Endometrial microvascular endothelial cells (primary cell): ENCODE measurements around the gene CDH4. TPM values are rescaled to one million over a fixed set of nuclear protein-coding genes. Genes with fewer than 3 reads are reported as not detected.
"Not testable (repeated sequence)": the region's sequence is repeated elsewhere in the genome, so short reads cannot be mapped to it uniquely, and the experiment has no call there.

Experiments
- in situ Hi-C: cut with HindIII; loops from 2 replicates; pipeline ENCODE4 v1.10.0; 2017; ENCODE audit warnings: low sequenced_read_pairs, low pct_unique_long_range_greater_than_20kb; ENCODE audit errors: inconsistent ontology term
- total RNA-seq: library from RNA; depleted of rRNA; stranded (reverse); fragments of >200 nt; gene quantifications from one replicate; pipeline ENCODE4 v1.2.3, GENCODE V29; 2015; ENCODE audit errors: inconsistent ontology term

Gene CDH4
- total RNA-seq, 1 donor from 2014 or later: 31.2 TPM

GRCh38 chr20:61972636-61973508, 720.8 kb downstream of the CDH4 start:
- in situ Hi-C loops: no loop called here

DNA sequence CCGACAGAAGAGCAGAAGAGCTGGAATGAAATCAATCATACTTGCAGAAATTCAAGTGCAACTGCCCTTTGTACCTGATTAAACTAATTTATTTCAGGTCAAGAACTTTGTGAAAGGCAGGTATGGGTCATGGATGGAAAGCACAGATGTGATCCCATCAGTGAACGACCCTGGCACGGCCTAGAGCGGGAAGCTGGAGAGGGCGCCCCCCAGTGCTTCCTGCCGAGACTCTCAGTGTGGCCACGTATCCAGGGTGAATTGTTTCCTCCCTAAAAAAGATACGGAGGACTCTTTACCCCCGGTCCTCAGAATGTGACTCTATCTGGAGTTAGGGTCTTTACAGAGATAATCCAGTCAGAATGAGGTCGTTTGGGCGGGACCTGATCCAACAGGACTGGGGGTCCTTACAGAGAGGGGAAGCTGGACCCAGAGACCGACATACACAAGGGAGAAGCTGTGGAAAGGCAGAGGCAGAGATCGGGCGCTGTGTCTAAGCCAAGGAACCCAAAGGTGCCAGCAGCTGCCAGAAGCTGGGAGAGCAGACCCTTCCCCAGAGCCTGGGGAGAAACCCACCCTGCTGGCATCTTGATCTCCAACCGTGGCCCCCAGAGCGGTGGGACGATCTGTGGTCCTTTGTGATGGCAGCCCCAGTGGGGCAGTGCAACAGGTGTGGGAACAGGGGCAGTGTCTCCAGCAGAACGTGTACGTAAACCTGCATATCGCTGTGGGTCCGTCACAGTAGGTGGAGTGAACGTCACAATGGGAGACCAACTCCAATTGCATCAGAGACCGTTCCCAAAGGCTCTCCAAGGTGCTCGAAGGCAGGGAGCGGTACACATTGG, 721.7 kb downstream of the CDH4 start:
- in situ Hi-C loops: no loop called here

- in situ Hi-C loops: no loop called here
Measured at GRCh38 chr20:61974357-61974665, 722.2 kb downstream of the CDH4 start.

DNA sequence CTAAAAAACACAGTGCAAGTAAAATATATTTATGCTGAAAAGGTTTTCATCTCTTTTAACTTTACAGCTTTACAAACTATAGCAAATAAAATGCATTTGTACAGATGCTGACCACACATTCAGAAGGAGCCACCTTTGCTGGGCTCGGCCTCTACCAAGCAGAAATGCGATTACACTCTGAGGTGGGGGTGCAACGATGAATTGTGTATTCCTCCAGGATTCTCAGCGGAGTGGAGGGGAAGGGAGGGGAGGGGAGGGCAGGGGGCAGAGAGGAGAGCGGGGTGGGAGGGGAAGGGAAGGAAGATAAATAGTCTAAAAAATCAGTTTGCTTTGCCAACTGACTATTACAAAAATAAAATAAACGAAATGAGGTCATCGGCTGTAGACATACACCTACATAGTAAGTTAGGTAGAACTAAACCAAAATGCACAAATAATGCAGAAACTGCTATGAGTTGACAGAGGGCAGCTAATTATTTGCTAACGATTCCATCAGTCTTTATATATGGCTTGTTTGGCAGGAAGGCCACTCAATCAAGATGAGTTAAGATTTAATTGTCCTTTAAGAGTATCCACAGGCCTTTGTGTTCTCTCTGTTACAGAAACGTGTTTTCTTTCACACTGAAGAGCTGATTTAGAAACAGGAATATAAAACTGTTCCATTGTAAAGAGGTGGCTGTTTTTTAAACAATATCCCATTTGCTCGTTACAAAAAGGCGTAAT, 723.5 kb downstream of the CDH4 start:
- in situ Hi-C loops: no loop called here

GRCh38 chr20:61976263-61976643, 724.2 kb downstream of the CDH4 start:
- in situ Hi-C loops: no loop called here

GRCh38 chr20:61976644-61977418, 724.8 kb downstream of the CDH4 start:
- in situ Hi-C loops: no loop called here

GRCh38 chr20:61977419-61977786, 725.3 kb downstream of the CDH4 start:
- in situ Hi-C loops: no loop called here

DNA sequence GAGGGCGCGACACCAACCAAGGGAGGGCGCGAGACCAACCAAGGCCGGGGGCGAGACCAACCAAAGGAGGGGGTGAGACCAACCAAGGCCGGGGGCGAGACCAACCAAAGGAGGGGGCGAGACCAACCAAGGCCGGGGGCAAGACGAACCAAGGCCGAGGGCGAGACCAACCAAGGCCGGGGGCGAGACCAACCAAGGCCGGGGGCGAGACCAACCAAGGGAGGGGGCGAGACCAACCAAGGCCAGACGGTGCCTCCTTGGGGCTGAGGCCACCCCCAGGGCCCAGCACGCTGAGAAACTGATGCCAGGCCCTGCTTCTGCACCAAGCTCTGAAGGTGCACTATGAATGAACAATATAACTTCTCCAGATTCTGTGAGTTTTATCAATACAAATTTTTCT, 726.4 kb downstream of the CDH4 start:
- in situ Hi-C loops: no loop called here

- in situ Hi-C loops: no loop called here
Measured at GRCh38 chr20:61979090-61979489, 727.0 kb downstream of the CDH4 start.

- in situ Hi-C loops: no loop called here
Measured at GRCh38 chr20:61979701-61980635, 727.9 kb downstream of the CDH4 start.

DNA sequence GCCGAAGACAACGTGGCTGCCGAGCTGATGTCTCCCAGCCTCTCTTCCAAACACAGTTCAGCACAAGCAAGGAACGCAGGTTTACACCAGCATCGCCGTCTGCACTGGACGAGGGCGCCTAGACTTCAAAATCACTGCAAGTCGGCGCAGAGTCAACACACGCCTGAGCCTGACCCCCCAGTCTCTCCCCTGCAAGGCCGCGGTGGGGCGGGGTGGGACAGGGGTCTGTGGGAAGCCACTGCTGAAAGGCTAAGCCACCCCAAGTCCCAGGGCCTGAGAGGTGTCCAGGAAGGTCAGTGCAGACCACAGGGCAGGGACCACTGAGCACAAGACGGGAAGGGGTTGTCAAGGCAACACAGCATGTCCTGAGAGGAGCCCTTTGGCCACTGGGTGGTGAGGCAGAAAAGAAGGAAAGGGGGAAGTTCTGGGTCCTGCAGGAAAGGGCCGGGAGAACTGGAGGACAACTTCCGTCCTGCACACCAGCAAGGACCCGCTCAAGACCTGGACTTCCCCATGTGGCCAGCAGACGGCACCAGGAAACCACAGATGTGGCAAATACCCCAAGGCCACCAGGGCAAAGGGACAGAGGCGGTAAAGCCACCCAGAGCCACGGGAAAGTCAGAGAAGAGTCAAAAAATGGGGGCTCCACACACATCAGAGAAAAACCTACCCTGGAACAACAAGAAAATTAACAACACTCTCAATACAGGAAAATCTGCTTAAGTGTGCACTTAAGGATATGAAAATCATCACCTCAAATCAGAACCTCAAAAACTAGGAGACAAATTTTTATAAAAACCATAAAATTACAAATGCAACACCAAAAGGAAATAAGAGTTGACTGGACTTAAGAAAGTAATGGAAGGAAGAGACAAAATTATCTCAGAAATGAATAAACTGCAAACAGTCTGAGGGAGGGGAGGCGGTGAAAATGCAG, 728.9 kb downstream of the CDH4 start:
- in situ Hi-C loops: no loop called here

- in situ Hi-C loops: not testable (repeated sequence)
Measured at GRCh38 chr20:61981691-61982090, 729.6 kb downstream of the CDH4 start.

DNA sequence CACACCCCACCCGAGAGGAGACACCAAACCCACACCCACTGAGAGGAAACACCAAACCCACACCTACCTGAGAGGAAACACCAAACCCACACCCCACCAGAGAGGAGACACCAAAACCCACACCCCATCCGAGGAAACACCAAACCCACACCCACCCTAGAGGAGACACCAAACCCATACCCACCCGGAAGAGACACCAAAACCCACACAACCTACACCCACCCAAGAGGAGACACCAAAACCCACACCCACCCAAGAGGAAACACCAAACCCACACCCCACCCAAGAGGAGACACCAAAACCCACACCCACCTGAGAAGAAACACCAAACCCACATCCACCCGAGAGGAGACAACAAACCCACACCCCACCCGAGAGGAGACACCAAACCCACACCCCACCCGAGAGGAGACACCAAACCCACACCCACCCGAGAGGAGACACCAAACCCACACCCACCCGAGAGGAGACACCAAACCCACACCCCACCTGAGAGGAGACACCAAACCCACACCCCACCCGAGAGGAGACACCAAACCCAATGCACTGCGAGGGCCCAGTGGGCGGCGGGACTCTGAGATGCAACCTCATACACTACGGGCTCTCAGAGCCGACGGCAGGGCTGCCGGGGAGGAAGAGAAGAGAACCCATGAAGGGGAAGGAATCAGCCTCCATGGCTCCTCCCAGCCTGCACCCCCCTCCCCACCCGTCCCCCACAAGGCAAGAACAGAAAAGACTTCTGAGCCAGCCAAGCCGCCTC, 730.3 kb downstream of the CDH4 start:
- in situ Hi-C loops: no loop called here

- in situ Hi-C loops: no loop called here
Measured at GRCh38 chr20:61982951-61983315, 730.9 kb downstream of the CDH4 start.

- in situ Hi-C loops: no loop called here
Measured at GRCh38 chr20:61983965-61984364, 731.9 kb downstream of the CDH4 start.

DNA sequence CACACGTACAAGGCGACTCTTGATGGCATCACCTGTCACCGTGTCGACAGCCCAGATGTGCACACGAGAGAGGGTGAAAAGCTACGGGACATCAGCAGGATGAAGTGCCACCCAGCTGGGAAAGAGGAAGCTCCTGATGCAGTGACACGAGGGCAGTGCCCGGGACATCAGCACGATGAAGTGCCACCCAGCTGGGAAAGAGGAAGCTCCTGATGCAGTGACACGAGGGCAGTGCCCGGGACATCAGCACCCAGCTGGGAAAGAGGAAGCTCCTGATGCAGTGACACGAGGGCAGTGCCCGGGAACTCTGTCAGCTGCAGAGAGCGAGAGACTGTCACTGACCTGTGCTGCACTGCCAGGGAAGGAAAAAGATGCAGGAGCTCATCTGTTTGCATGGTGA, 732.4 kb downstream of the CDH4 start:
- in situ Hi-C loops: not testable (repeated sequence)
